Progenitor cell of endocrine pancreas (in vitro differentiated cells): Measurements from ENCODE around the gene SMARCAL1. TPM values are rescaled to one million over a fixed set of nuclear protein-coding genes. Genes with fewer than 3 reads are reported as not detected.

ENCODE experiments used
- DNase-seq: peaks from one replicate; pipeline ENCODE4 v3.0.0; 2021; ENCODE audit warnings: low spot score; ENCODE audit not compliant: unreplicated experiment
- H3K27ac Mint-ChIP-seq: 2 replicates; pipeline ENCODE4 v1.8.0; 2021; ENCODE audit warnings: mild to moderate bottlenecking, moderate library complexity, mixed read lengths
- H3K27me3 Mint-ChIP-seq: 2 replicates; pipeline ENCODE4 v1.8.0; 2021; ENCODE audit warnings: mixed read lengths
- H3K36me3 Mint-ChIP-seq: 2 replicates; pipeline ENCODE4 v1.8.0; 2022; ENCODE audit warnings: mixed read lengths; ENCODE audit not compliant: insufficient read depth
- H3K4me1 Mint-ChIP-seq: 2 replicates; pipeline ENCODE4 v1.8.0; 2021; ENCODE audit warnings: low read depth, mixed read lengths
- H3K4me3 Mint-ChIP-seq: 2 replicates; pipeline ENCODE4 v1.8.0; 2021; ENCODE audit warnings: low read depth, mild to moderate bottlenecking, moderate library complexity, mixed read lengths
- H3K9me3 Mint-ChIP-seq: 2 replicates; pipeline ENCODE4 v1.8.0; 2021; ENCODE audit warnings: low read depth, mixed read lengths
- total RNA-seq: library from RNA; stranded (reverse); gene quantifications from 2 replicates; pipeline ENCODE4 v1.2.1, GENCODE V29; 2021
- TF ChIP-seq, protein P1 (sequence below): fragments of 200-600 bp; sonication (generic); IDR thresholded peaks from one replicate; pipeline ENCODE4 v1.5.0; 2021; ENCODE audit warnings: antibody characterized with exemption, mild to moderate bottlenecking; ENCODE audit not compliant: unreplicated experiment

Gene SMARCAL1
- total RNA-seq, 1 donor from 2014 or later: 38.1 TPM

DNA sequence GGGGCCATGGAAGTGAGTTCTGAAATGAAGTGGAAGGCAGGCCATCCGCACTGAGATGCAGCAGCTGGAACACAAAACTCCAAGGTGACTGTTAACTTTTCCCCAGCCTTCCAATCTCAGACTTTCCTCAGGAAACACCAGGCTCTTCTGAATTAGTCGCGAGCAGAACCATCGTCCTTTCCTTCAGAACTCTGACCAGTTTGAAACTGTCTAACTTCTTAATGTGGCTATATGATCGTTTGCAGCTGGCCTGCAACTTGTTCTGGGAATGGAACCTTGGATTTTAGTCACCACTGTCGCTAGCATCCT, 85.7 kb downstream of the SMARCAL1 start:
- DNase-seq: no peak
- TF ChIP-seq, protein P1, sequence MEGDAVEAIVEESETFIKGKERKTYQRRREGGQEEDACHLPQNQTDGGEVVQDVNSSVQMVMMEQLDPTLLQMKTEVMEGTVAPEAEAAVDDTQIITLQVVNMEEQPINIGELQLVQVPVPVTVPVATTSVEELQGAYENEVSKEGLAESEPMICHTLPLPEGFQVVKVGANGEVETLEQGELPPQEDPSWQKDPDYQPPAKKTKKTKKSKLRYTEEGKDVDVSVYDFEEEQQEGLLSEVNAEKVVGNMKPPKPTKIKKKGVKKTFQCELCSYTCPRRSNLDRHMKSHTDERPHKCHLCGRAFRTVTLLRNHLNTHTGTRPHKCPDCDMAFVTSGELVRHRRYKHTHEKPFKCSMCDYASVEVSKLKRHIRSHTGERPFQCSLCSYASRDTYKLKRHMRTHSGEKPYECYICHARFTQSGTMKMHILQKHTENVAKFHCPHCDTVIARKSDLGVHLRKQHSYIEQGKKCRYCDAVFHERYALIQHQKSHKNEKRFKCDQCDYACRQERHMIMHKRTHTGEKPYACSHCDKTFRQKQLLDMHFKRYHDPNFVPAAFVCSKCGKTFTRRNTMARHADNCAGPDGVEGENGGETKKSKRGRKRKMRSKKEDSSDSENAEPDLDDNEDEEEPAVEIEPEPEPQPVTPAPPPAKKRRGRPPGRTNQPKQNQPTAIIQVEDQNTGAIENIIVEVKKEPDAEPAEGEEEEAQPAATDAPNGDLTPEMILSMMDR: no peak
- H3K9me3 Mint-ChIP-seq: no peaks in the 10 kb centered on the region
- H3K36me3 Mint-ChIP-seq: peaks cover 32% of the 10 kb centered on the region
- no peaks in the 10 kb centered on the region for H3K27me3 Mint-ChIP-seq
- peak overlapping the region; percentile 98 for H3K4me3 Mint-ChIP-seq
- peaks cover 35% of the 10 kb centered on the region for H3K4me1 Mint-ChIP-seq
- H3K27ac Mint-ChIP-seq: peak overlapping the region; percentile 98

DNA sequence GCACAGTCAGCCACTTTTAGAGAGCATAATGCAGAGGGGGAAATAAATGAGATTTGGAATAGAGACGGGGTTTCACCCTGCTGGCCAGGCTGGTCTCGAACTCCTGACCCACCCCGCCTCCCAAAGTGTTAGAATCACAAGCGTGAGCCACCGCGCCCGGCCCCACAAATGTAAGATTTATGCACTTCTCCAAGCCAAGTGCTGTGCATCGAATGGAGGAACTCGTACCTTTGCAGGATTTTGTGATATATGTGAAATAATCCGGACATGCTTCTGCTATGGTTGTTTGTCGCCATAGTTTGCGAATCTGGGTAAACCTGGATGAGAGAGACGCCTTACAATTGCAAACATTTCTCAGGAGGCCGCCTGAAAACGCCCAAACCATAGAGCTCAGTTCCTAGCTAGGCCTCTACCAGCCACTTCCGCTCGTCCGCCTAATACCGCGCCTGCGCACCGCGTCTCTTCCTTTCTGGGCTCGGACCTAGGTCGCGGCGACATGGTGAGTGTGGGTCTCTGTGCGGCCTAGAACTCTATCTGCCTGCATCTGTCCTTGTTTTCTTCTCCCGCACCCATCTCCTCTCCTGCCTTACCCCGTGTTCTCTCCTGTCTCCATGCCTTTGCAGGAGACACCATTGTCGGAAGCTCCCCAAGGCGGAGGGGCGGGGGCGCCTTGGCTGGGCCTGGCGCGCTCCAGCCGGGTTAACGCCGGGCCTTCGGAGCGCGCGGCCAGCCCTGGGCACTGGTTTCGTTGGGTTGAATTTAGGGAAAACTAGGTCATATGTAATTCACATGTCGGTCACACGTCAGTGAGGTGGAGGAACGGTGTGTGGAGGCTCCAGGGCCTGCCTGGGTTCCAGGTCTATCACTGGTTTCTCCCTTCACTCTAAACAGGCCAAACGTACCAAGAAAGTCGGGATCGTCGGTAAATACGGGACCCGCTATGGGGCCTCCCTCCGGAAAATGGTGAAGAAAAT, 86.4 kb downstream of the SMARCAL1 start, which contains the start of gene RPL37A:
TSS of gene RPL37A (plus strand) at position 466 of the 974 bp plus-strand sequence. CDS start at position 497, 31 bp downstream.
- H3K4me3 Mint-ChIP-seq: peak within 1 kb of the TSS; percentile 98
- no peaks in the 10 kb centered on the region for H3K9me3 Mint-ChIP-seq
- peak; percentile 74 for DNase-seq
- H3K36me3 Mint-ChIP-seq: peaks cover 33% of the 10 kb centered on the region
- H3K27me3 Mint-ChIP-seq: no peaks in the 10 kb centered on the region
- peak within 1 kb of the TSS; percentile 98 for H3K27ac Mint-ChIP-seq
- H3K4me1 Mint-ChIP-seq: peaks cover 35% of the 10 kb centered on the region
- TF ChIP-seq, protein P1: no peak

DNA sequence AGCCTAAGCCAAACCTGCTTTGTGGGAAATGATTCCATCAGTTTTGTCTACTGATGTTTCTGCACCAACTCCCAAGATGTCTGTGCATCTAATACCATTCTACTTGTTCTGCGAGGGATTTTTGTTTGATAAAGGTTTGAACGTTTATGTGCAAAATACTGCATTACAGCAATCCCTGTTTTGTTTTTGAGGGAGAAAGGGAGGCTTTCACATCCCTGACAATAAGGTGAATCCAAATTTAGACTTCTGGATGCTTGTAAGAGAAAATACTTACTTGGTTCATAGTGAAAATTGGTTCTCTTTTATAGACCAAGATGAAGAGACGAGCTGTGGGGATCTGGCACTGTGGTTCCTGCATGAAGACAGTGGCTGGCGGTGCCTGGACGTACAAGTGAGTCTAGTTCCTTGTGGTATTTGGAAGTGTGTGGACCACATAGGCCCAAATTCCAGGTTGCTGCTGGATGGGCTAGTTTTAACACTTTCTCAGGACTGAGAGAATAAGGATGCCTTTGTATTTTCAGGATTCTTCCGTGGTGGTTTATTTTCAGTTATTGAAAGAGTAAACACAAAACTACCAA, 87.4 kb downstream of the SMARCAL1 start:
- Mint-ChIP-seq H3K4me1 (peaks cover 39% of the 10 kb centered on the region), H3K4me3 (peak overlapping the region; percentile 98), H3K36me3 (peaks cover 40% of the 10 kb centered on the region), H3K27ac (peak overlapping the region; percentile 98), H3K27me3 (no peaks in the 10 kb centered on the region), H3K9me3 (no peaks in the 10 kb centered on the region)
- TF ChIP-seq, protein P1: no peak
- no peak for DNase-seq

DNA sequence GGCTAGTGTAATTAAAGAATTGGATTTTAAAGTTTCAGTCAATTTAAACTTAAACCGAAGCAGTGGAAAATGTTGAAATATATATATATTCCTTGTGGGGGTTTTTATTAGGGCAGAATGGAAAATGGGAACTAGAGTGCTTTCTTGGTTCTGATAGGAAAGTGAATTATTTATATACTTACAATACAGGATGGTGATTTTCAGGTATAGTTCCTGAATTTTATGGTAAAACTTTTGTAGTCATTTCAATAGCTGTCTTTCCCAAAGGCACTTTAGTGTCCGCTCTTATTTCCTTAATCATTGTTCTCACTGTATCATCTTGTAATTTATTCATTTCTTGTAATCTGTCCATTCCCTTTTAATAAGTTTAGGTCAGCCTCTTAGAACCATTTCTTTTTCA, 88.3 kb downstream of the SMARCAL1 start:
- H3K4me1 Mint-ChIP-seq: peaks cover 39% of the 10 kb centered on the region

DNA sequence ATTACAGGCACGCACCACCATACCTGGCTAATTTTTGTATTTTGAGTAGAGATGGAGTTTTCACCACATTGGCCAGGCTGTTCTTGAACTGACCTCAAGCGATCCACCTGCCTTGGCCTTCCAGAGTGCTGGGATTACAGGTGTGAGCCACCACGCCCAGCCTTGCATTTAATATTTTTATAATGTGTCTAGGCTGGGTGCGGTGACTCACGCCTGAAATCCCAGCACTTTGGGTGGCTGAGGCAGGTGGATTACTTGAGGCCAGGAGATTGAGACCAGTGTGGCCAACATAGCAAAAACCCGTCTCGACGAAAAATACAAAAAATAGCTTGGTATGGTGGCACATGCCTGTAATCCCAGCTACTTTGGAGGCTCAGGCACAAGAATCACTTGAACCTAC, 89.6 kb downstream of the SMARCAL1 start:
- H3K4me3 Mint-ChIP-seq: no peak overlapping the region
- TF ChIP-seq, protein P1: no peak
- H3K27me3 Mint-ChIP-seq: no peaks in the 10 kb centered on the region
- H3K27ac Mint-ChIP-seq: no peak overlapping the region
- no peak for DNase-seq
- peaks cover 39% of the 10 kb centered on the region for H3K4me1 Mint-ChIP-seq
- H3K9me3 Mint-ChIP-seq: no peaks in the 10 kb centered on the region
- peaks cover 46% of the 10 kb centered on the region for H3K36me3 Mint-ChIP-seq

More for the DNA sequence above, 88.3 kb downstream of the SMARCAL1 start:
- Mint-ChIP-seq H3K27me3 (no peaks in the 10 kb centered on the region), H3K27ac (peak overlapping the region; percentile 98), H3K9me3 (no peaks in the 10 kb centered on the region), H3K36me3 (peaks cover 46% of the 10 kb centered on the region), H3K4me3 (peak overlapping the region; percentile 98)
- TF ChIP-seq, protein P1: no peak
- no peak for DNase-seq
